Bone marrow (tissue), 2 donors: Measurements from ENCODE around the gene TUBB3.
A peak's percentile ranks its signal among the peaks of the same experiment; 100 is the strongest.
"Not testable (repeated sequence)": the region's sequence is repeated elsewhere in the genome, so short reads cannot be mapped to it uniquely, and the experiment has no call there.

Experiments
- DNase-seq, 2 donors: peaks; one replicate each; lab custom pipeline; 2025; lab: John Stamatoyannopoulos, UW

TUBB3 gene

GRCh38 chr16:89922884-89923639, at the start of gene TUBB3:
Gene TUBB3 (plus strand): TSS chr16:89923342. CDS start chr16:89923402, 60 bp downstream.
- DNase-seq: peak in 1 of 2 donors; percentile 44

- peak; percentile 87 to 99 for DNase-seq
Measured at GRCh38 chr16:89873972-89874689, 49.0 kb upstream of the TUBB3 start.

GRCh38 chr16:89879123-89879522, 44.0 kb upstream of the TUBB3 start:
- not testable (repeated sequence) for DNase-seq

GRCh38 chr16:89880477-89881367, 42.4 kb upstream of the TUBB3 start:
- no peak for DNase-seq

- DNase-seq: no peak
Measured at GRCh38 chr16:89881368-89881730, 41.8 kb upstream of the TUBB3 start.

- DNase-seq: no peak
Measured at GRCh38 chr16:89883346-89884040, 39.6 kb upstream of the TUBB3 start.

- no peak for DNase-seq
Measured at GRCh38 chr16:89884041-89884421, 39.1 kb upstream of the TUBB3 start.

- DNase-seq: no peak
Measured at GRCh38 chr16:89887243-89887642, 35.9 kb upstream of the TUBB3 start.

GRCh38 chr16:89890200-89890599, 32.9 kb upstream of the TUBB3 start:
- DNase-seq: no peak

- DNase-seq: no peak
Measured at GRCh38 chr16:89890886-89891657, 32.1 kb upstream of the TUBB3 start.

- no peak for DNase-seq
Measured at GRCh38 chr16:89892055-89892630, 31.0 kb upstream of the TUBB3 start.

GRCh38 chr16:89892635-89893034, 30.5 kb upstream of the TUBB3 start:
- no peak for DNase-seq

- DNase-seq: no peak
Measured at GRCh38 chr16:89893642-89894548, 29.2 kb upstream of the TUBB3 start.

- DNase-seq: no peak
Measured at GRCh38 chr16:89895482-89896250, 27.5 kb upstream of the TUBB3 start.

- no peak for DNase-seq
Measured at GRCh38 chr16:89897204-89897603, 25.9 kb upstream of the TUBB3 start.

GRCh38 chr16:89898201-89898967, 24.8 kb upstream of the TUBB3 start:
- DNase-seq: no peak

- DNase-seq: no peak
Measured at GRCh38 chr16:89899879-89900481, 23.2 kb upstream of the TUBB3 start.

- no peak for DNase-seq
Measured at GRCh38 chr16:89900885-89901284, 22.3 kb upstream of the TUBB3 start.
